Inflammatory macrophage (primary cell): ENCODE results near the gene CHRNG.
"Not testable (repeated sequence)": the region's sequence is repeated elsewhere in the genome, so short reads cannot be mapped to it uniquely, and the experiment has no call there.

Source experiments
- DNase-seq, 2 donors: peaks; one replicate each; pipeline ENCODE4 v3.0.0-alpha.2; 2020 to 2022

Gene CHRNG

DNA sequence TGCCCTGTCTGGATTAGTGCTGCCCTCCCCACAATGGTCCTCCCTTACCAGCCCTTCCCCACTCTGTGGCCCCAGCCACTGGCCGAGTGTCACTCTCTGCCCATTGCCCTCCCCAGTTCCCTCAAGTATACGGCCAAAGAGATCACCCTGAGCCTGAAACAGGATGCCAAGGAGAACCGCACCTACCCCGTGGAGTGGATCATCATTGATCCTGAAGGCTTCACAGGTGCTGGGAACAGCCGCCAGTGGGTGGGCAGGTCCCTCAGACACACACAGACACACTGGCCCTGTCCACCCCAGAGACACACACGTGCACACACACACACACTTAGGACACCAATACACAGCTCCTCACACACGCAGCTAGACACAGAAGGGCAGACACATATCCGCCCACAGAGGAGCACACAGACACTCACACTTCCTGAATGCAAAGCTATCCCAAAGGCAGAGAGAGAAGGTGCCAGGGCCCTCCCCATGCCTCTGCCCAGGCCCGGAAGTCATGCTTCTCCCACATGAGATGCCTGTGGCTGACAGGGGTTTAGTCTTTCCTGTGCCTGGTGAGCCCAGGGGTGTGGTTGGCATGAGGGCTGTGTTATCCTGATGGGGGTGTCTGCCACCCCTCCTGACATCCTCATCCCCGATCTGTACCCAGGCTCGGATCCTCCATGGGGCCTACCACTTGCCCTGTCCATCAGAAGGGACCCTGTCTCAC is 10.6 kb upstream of the CHRNG start:
- DNase-seq, result peak; percentile 51 to 77

DNA sequence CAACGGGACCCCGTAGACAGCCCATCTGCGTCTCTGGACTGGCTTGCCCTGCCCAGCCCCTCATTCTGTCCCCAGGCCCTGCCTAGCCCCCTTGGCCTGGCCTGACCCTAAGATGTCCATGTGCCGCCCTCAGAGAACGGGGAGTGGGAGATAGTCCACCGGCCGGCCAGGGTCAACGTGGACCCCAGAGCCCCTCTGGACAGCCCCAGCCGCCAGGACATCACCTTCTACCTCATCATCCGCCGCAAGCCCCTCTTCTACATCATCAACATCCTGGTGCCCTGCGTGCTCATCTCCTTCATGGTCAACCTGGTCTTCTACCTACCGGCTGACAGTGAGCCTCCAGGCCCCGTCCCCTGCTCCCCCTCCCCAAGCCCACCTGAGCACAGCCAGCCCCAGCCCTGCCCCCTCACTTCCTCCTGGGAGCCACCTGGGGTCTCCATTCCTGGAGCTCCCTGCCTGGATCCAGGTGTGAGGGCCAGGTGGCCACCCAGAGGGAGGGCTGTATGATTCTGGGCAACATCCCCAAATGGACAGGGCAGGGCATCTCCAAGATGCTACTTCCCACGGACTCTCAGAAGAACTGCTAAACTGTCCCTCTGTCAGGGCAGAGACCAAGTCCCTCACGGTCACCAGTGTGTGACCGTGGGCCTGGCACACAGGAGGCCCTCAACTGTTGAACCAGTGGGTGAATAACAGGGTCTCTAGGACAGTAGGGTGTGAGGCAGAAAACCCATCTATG is 9.5 kb upstream of the CHRNG start:
- DNase-seq, result no peak

DNA sequence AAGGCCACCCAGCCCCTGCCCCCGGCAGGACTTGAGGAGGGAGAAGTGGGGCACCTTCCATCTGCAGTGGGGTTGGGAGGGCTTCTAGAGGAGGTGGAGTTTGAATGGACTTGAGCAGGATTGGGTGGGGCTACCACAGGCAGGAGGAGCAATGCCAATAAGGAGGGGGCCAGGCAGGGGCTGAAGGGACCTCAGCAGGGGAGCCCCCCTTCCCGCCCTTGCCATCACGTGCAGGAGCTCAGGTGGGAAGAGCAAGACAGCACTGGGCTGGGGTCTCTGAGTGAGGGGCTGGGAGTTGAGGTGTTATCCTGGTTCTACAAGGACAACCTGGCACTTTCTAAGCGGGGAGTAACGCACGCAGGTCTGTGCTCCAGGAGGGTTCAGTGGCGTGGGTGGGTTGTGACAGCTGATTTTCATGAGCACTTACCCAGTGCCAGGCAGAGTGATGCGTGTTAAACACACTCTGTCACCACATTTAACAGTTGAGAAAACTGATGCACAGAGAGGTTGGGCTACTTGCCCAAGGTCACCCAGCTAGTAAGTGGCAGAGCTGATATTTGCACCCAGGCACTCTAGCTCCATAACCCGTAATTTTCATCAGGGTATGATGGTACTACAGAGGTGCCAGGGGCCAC is 8.7 kb upstream of the CHRNG start:
- no peak for DNase-seq

DNA sequence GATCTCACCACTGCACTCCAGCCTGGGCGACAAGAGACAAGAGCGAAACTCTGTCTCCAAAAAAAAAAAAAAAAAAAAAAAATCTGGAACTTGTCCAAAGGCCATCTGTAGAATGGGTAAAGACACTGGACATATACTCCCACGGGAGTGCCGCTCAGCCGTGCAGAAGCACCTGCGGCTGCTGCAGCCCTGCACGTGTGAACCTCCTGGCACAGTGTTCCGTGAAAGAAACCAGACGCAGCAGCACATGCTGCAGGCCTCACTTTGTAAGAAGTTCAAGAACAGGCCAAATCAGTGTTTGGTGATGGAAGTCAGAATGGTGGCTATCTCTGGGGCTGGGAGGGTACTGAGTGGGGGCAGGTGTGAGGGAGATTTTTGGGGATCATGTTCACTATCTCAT is 7.1 kb upstream of the CHRNG start:
- no peak for DNase-seq

DNA sequence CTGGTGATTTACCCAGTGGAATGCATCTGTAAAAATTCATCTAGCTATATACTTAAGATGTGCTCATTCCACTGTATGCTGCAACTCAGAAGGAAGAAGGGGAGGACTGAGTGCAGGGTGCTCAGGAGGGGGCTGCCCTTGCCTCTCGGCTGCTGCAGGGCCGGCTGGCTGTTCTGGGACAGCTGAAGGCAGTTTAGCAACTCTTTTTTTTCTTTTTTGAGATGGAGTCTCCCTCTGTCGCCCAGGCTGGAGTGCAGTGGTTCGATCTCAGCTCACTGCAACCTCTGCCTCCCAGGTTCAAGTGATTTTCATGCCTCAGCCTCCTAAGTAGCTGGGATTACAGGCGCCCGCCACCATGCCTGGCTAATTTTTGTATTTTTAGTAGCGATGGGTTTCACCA is 6.7 kb upstream of the CHRNG start:
- DNase-seq, result not testable (repeated sequence)

DNA sequence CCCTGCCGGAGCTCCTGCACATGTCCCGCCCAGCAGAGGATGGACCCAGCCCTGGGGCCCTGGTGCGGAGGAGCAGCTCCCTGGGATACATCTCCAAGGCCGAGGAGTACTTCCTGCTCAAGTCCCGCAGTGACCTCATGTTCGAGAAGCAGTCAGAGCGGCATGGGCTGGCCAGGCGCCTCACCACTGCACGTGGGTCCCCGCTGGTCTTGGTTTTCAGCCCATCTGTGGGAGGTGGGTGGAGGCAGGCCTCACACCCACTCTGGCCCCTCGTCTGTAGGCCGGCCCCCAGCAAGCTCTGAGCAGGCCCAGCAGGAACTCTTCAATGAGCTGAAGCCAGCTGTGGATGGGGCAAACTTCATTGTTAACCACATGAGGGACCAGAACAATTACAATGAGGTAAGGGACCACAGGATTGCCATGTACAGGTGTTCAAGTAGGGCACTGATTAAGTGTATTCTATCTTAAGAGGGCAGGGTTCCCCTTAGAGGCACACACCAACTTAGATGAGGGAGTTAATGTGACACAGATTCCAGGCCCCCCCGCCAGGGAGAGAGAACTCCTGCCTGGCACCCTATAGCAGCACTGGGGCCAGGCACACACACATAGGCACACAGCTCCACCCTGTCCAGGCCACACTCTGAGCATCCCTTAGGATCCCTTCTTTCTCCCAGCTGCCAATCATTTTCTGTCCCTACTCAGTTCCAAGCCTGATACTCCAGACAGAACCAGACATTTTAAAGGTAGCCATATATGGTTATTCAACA is 5.4 kb upstream of the CHRNG start:
- peak; percentile 37 to 54 for DNase-seq

DNA sequence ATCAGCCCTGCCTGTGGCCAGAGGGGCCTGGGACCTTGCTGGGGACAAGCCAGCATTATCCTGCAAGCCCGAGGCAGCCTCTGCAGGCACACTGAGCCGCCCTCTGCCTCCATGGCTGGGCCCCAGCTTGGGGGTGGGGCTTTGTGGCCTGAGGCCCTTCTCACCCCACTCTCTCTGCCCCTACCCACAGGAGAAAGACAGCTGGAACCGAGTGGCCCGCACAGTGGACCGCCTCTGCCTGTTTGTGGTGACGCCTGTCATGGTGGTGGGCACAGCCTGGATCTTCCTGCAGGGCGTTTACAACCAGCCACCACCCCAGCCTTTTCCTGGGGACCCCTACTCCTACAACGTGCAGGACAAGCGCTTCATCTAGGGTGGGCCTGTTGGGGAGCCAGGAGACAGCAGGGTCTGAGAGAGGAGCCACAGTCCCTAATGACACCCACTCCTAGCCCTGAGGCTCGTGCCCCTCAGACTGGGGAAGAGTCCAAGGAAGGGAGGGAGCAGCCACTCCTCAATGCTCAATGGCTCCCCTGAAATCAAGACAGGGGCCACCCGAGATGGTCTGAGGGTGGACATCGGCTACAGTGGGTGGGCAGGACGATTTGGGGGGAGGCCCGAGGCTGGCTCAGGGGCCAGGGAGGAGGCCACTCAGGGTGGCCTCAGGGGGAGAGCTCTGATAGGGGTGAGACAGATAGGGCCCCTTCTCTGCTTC is 4.4 kb upstream of the CHRNG start:
- DNase-seq, result no peak

DNA sequence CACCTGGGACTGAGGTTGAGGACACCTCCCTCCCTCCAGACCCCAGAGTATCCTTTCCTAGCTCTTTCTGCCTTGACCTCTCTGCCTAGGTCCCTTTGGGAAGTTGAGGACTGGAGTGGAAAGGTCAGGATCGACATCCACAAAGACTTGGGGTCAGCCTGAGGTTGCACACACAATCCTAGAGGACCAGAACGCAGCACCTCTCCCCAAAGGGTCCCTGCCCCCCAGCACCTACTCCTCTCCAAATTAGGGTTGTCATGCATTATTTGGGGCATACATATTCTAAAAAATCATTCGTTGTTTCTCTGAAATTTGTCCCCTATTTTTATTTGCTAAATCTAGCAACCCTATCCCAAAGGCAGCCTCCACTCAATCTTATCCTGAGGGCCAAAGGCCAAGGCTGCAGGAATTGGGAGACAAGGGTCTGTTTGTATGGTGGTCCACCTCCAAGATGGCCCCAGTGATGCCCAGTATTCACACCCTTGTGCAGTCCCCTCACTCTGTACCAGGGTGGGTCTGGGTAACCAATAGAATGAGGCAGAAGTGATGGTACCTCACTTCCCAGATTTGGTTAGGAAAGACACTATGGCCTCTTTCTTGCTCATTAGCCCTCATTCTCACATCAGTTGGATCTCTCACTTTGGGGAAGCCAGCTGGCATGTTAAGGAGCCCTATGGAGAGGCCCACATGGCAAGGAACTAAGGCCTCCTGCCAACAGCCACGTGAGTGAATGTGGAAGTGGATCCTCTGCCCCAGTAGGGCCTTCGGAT is 3.5 kb upstream of the CHRNG start:
- peak; percentile 25 to 37 for DNase-seq

DNA sequence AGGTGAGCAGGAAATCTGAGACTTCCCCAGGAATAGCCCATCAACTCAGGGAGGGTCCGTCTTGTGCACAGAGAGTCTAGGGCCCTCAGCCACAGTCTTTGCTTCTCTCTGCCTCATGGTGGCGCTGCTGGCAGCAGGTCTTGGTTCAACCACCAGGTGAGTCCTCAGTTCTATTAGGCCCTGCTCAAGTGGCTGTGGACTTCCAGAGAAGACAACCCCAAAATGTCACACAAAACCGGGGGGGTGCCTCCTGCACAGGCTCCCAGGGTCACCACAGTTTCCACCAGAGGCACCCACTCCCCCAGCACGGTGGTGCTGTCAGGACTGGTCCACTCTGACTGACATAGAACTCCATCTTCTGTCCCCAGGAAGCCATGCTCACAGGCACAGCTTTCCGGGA is 2.4 kb upstream of the CHRNG start:
- DNase-seq, result no peak

DNA sequence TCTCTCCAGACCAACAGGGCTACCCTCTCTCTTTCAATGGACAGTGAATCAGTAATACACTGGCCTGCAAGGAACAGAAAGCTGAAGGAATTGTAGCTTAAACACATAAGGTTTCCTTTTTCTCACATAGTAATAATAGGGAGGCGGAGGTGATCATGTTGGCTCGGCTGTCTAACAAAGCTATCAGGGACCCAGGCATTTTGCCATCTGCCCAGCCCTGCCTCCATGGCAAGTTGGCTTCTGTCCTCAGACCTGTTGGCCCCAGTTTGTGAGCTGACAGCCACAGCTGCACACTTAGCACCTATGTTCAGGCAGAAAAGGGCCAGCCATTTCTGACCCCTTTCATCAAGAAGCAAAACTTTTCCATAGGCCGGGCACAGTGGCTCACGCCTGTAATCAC is 2.0 kb upstream of the CHRNG start:
- no peak for DNase-seq

DNA sequence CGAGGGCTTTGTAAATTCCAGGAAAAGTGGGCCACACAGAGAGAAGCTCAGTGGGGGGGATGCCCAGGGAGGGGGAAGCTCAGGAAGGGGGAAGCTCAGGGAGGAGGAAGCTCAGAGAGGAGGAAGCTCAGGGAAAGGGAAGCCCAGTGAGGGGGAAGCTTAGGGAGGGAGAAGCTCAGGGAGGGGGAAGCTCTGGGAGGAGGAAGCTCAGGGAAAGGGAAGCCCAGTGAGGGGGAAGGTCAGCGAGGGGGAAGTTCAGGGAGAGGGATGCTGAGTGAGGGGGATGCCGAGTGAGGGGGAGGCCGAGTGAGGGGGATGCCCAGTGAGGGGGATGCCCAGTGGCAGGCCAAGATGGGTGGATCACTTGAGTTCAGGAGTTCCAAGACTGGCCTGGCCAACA is 821 bp upstream of the CHRNG start:
- DNase-seq, result peak; percentile 78 to 90

DNA sequence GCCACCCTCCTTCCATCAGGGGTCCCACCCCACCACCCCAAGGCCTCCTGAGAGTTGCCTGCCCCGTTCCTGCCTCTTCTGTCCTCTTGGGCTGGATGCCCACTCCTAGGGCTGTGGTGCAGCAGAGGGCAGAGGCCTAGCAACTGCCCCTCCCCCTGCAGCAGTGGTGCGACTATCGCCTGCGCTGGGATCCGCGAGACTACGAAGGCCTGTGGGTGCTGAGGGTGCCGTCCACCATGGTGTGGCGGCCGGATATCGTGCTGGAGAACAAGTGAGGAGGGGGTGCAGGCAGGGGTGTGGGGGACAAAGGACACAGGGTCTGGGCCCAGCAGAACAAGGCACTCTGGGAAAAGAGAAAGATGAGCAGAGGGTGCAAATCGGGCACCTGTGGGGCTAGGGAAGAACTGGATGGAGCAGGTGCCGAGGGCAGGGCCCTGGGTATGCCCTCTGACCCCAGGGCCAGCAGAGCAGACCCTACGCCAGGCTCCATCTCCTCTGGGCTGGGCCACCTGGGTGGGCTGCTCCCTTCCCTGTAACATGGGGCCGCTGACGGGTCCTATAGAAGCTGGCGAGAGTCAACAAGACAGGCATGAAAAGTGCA is 1.0 kb downstream of the CHRNG start:
- DNase-seq, result no peak

DNA sequence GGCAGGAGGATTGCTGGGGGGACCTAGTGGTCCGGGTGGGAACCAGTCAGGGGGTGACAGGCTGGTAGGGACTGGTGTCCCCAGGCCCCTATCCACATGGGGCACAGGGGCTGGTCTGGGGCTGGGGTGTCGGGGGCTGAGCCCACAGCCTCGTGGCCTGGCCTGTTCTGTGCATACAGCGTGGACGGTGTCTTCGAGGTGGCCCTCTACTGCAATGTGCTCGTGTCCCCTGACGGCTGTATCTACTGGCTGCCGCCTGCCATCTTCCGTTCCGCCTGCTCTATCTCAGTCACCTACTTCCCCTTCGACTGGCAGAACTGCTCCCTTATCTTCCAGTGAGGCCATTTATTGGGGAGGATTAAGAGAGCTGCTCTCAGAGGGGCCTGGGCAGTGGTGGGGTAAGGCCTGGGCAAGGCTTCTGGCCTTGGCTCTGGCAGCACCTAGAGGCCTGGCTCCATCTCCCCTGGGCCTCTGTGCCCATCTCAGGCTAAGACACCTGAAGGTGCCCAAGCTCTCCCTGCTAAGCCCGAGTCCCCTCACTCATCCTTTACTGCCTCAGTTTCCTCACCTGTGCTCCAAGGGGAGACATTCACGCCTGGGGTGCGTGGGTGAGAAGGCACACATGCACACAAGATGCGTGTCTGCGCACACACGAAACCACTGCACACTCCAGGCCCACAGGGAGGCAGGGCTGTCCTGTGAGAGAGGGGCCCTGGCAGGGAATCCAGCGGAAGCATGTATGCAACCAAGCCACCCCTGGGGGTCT is 1.9 kb downstream of the CHRNG start:
- DNase-seq, result peak; percentile 38 to 54

DNA sequence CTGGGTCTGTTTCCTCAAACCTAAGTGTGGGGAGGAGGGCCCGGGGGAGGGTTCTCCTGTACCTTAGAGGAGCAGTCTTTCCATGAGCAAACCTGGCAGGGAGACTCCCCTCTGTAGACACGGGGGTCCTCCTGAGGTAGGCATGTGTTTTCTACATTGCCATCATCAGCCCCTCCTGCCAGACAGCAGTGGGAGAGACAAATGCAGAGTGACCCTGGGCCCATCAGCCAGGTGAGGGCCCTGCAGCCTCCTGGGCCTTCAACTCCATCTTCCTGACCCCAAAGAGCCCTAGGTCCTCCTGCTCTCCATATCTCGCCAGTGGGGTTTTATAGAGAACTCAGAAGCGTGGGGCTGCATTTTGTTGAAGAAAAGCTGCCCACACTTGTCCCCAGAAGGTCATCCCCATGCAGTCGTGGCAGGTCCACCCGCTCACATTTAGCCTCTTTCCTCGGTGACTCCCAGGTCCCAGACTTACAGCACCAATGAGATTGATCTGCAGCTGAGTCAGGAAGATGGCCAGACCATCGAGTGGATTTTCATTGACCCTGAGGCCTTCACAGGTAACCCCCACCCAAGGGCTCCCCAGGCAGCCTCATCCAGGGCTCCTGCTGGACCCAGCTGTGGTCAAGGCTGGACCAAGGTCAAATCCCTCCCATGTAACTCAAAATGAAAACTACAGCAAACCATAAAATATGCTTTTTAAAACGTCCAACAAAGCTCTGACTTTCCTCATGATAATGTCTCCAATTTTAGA is 2.6 kb downstream of the CHRNG start:
- no peak for DNase-seq

DNA sequence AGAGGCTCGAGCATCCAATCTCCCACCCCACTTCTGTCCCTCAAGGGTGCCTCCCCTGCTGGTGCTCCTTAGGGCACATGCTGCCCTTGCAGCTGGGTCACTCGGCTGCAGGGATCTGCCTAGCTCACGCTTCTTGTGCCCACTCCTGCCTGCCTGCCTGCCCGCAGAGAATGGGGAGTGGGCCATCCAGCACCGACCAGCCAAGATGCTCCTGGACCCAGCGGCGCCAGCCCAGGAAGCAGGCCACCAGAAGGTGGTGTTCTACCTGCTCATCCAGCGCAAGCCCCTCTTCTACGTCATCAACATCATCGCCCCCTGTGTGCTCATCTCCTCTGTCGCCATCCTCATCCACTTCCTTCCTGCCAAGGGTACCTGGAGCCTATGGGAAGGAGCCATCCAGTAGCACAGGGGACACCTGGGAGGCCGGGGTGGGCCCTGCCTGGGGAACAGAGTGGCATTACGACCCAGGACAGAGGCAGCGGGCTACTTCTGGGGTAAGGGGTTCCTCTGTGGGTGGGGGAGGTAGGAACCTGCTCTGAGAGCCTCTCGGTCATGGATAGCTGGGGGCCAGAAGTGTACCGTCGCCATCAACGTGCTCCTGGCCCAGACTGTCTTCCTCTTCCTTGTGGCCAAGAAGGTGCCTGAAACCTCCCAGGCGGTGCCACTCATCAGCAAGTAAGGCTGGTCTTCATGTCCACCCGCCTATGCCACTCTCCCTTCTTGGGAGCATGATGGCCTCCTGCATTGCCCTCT is 3.4 kb downstream of the CHRNG start:
- no peak for DNase-seq

DNA sequence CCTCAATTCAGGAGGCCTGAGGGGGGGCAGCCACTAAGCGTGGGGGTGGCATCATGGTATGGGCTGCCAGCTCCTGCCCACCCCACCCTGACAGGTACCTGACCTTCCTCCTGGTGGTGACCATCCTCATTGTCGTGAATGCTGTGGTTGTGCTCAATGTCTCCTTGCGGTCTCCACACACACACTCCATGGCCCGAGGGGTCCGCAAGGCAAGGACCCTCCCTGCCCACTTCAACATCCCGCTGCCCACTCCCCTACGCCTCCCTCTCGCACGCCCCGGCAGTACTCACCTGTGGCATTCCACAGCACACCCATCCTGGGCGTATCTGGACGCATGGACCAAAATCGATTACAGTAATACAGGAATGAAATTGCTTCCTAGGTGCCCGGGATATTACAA is 4.0 kb downstream of the CHRNG start:
- no peak for DNase-seq

DNA sequence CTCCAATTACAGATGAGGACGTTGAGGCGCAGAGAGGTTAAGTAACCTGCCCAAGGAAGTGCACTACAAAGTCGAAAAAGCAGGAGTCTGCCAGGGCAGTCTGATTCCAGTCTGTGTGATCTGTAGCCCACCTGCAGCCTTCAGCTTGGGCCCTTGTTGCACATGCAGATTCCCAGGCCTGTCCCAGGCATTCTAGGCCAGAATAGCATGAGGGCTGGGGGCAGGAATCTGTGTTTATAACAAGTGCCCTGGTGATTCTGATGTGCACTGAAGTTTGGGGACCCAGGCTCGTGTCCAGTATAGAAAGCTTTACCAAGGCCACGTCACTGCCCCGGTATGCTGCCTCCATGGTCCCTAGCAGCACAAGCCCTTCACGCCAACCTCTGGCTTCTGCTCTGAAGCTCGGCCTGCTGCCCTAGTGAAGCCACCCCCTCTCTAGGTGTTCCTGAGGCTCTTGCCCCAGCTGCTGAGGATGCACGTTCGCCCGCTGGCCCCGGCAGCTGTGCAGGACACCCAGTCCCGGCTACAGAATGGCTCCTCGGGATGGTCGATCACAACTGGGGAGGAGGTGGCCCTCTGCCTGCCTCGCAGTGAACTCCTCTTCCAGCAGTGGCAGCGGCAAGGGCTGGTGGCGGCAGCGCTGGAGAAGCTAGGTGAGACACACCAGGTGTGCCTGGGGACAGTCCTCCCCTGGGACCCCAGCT is 4.6 kb downstream of the CHRNG start:
- DNase-seq, result no peak

DNA sequence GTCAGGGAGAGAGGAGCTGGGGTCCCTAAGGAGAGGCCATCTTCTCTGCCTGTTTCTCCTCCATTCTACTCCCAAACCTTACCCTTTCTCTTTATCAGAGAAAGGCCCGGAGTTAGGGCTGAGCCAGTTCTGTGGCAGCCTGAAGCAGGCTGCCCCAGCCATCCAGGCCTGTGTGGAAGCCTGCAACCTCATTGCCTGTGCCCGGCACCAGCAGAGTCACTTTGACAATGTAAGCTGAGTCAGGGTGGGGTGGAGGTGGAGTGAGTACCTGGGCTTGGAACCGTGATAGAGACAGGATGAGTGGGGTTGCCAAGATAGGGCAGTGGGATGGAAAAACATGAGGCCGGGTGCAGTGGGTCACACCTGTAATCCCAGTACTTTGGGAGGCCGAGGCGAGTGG is 5.2 kb downstream of the CHRNG start:
- no peak for DNase-seq
